ENCODE measurements around the gene C16orf82. TPM values are rescaled to one million over a fixed set of nuclear protein-coding genes. Genes with fewer than 3 reads are reported as not detected.

The C16orf82 gene
- not detected for total RNA-seq

DNA sequence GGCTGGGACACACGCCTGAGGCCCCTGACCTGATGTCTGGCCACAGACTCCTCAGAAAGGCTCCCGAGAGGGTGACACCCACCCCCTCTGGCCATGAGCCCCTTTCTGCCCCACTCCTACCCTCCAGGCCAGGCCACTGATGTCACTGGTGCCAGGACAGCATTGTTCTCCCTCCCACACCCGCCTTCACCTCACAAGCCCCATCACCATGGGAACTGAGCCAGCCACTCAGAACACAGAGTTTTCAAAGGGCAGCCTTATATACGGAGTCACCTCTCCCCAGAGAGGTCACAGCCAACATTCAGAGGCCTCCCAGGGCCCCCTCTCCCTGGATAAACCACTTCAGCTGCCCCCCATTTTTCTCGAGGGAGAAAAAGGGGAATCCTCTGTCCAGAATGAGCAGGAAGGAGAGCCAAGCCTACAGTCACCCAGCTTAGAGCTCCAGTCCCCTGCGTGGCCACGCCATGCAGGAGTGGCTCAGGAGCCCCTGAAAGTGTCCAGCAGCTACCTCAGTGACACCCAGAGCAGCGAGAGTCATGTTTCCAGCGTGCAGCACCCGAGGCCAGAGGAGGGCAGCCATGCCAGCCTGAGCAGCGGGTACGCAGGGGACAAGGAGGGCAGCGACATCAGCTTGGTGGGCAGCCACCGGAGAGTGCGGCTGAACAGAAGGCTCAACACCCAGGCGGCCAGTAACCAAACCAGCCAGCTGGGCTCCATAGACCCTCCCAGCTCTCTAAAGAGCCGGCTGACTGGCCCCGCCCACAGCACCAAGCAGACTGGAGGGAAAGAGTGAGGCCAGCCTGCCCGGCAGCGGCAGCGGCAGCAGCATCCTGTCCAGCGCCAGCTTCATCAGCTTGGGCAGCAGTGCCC is at the start of gene C16orf82:
Gene C16orf82, plus strand, starts transcription at position 260 of the 870 bp plus-strand sequence.
- ATAC-seq (no peak), DNase-seq (ENCODE audit: low spot score) (no peak)

DNA sequence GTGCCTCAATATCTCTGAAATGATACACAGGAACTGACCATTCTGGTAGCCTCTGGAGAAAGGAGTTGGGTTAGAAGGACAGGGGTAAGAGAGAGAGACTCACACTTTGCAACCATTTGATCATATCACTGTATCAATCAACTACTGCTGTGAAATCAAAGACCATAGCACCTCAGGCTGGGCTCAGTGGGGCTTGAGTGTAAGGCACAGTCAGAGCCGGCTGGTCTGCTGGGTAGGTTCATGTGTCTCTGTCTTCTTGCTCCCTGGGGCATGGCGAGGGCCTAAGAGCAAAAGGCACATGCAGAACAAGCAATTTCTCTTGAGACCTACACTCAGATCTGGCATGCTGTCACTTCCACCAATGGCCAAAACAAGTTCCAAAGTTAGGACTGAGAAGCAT is 46.7 kb upstream of the C16orf82 start:
- no peak for ATAC-seq
- no peak for DNase-seq (ENCODE audit: low spot score)

DNA sequence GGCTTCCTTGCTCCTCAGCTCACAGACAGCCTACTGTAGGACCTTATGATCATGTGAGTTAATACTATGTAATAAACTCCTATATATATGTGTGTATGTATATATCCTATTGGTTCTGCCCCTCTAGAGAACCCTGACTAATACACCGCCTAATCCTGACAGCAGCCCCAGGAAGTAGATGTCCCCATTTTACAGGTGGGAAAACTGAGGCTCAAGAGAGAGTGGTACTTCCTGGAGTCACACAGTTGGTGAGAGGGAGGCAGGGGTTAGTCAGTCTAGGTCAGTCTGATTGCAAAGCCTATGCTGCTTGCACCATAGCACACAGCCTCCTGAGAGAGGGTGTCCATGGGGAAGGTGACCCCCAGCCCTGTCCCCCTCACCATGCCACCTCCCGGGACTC is 42.7 kb upstream of the C16orf82 start:
- ATAC-seq, result no peak
- no peak for DNase-seq (ENCODE audit: low spot score)

DNA sequence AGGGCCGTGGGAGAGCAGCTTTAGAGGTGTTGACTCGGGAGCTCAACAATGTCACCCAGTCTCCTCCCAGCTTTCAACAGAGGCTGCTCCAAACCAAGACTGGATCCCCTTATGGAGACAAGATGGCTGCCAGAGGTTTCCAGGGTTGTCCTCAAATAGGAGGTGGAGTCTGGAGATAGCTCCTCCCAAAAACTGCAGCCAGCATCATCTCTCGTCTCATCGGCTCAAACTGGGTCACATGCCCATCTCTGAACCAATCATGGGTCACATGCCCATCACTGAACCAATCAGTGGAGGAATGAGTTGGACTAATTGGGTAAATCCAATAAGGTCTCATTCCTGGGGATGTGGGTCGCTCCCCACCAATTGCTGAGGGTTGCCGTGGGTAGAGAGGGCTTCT is 41.1 kb upstream of the C16orf82 start:
- ATAC-seq (no peak), DNase-seq (ENCODE audit: low spot score) (no peak)

DNA sequence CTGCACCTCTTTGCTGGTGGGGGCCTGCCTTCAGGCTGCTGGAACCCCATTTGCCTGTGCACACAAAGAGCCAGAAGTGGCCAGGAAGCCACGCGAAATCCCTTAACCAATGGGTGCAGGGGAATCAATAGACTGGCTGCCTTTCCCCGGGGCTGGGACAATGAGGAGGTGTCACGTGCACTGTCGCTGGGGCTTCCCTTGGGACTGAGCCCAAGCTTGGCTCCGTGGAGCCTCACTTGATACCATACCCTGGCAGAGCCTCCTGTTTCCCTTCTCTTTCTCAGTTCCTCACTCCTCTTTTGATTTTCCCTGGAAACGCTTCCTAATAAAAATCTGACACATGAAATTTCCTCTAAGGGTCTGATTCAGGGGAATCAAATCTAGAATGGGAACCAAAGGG is 38.8 kb upstream of the C16orf82 start:
- DNase-seq (ENCODE audit: low spot score), result no peak
- ATAC-seq, result no peak

DNA sequence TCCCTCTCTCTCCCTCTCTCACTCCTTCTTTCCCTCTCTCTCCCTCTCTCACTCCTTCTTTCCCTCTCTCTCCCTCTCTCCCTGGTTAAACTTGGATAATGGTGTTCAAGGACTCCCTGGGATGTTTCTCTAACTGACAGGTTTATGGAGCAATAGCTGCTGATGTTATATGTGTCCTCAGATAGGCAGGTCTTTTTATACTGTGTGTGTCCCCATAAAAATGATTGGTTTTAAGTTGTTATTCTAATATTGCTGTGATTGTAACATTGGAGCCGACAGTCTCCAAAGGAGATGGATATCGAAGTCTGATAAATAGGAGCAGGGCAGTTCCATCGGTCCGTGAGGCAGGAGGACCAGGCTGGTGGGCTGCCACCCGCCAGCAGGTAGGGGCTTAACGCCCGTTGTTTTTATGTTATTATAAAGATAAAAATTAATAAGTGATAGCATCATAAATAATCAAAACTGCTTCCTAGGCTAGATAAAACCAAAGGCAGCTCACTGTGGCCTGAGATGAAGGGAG is 38.1 kb upstream of the C16orf82 start:
- ATAC-seq (no peak), DNase-seq (ENCODE audit: low spot score) (no peak)

DNA sequence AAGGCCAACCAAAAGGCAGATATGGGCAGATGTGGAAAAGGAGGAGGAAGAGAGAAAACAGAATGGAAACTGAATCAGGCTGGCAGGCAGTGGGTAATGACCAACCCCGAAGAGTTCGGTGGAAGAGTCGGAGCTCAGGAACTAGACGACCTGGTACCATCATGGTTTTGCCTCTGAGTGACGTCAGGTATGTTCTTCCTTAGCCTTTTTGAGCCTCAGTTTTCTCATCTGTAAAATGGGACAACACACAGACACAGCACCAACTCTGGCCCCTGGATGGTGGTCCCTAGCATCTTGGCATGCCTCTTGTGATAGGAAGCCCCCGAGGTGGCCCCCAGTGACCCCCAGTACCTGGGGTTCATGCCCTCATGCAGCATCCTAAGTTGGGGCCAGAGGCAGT is 37.2 kb upstream of the C16orf82 start:
- ATAC-seq (no peak), DNase-seq (ENCODE audit: low spot score) (no peak)

DNA sequence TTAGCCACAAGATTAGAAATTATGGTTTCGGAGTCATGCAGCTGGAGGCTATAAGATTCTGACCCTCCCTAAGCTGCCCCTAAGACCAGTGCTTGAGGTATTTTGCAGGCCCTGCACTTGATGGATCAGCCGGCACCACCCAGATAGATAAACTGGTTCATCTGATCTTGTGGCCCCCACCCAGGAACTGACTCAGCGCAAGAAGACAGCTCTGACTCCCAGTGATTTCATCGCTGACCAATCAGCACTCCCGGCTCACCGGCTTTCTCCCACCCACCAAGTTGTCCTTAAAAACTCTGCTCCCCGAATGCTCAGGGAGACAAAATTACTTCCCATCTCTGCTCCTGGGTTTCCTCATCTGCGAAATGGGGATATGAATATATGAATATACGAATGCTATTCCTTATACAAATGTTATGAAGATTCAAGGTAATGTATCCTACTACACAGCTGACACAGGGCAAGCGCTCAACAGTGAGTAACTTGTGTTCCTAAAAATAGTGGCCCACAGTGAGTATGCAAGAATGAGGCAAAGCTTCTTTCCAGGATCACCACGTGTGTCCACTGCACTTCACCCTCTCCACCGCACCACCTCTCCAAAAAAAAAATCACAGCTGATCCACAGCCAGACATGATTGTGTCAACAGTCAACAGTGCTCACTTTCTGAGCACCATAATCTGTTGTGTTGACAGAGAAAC is 33.3 kb upstream of the C16orf82 start:
- DNase-seq (ENCODE audit: low spot score), result no peak
- no peak for ATAC-seq

DNA sequence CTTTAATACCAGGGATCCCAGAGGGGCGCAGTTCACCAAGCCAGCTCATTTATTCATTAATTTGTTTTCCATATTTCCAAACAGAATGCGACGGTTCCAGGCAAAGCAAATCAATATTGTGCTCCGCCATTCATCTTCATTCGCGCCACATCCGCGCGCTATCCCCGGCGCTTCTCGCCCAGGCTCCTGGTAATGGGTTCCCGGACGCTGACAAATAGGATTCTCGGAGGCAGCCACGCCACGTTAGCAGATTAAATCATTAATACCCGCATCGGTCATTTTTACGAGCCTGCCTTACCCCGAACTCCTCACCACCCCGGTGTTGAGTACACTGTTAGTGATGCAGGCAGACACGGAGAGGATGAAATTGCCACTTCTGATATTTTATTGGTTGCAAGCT is 26.0 kb upstream of the C16orf82 start:
- DNase-seq (ENCODE audit: low spot score) (no peak), ATAC-seq (no peak)

DNA sequence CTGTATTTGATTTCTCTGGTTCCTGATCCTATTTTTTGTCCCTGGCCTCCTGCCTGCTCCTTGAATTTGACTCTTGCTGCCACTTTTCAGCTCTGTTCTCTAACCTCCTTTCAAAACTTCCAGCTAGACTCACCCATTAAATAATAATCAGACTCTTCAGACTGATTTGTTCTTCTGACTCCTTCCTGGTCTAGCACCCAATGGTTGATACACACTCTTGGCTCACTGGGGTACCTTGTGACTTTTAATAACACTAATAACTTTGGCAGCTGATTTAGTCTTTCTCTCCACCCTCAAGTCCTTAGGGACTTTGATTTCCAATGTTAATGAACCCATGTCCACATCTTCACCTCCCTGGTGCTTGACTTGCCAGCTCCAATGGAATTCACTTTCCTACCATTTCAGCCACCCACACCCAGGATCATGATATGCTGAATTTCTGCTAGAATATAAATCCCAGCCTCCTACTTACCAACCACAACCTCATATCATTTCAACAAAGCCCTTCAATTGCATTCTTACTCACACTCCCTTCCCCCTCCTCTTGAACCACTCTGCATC is 19.7 kb upstream of the C16orf82 start:
- ATAC-seq (no peak), DNase-seq (ENCODE audit: low spot score) (no peak)

DNA sequence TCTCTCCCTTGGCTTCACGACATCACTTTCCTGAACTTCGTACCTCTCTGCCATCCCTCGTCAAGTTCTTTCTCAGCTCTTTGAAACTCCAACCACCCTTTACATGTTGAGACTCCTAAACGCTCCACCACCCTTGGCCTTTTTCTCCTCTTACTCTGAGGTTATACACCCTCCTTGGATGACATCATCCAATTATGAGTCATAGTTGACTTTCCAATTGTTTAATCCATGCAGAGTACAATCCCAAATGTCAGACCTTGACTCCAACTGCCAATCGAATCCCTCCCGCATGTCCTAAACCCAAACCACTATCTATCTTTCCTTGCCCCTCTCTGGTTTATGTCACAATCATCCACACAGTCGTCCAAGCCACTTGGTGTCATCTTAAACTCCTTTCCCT is 18.4 kb upstream of the C16orf82 start:
- ATAC-seq (no peak), DNase-seq (ENCODE audit: low spot score) (no peak)

DNA sequence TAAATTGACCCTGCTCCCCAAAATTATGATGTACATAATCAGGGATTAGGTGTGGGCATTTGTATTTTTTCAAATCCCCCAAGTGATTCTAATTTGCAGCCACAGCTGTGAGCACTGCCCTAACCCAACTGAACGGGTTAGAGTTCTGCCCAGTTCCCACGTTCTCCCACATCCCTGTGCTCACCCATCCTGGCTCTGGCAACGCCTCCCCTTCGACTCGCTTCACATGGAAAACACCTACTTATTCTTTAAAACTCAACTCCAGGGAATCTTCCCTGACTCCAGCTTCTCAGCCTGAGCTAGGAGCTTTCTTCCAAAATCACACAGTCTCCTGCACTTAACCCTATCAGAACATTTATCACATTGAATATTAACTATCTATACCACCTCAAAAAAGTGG is 17.6 kb upstream of the C16orf82 start:
- ATAC-seq (no peak), DNase-seq (ENCODE audit: low spot score) (no peak)

DNA sequence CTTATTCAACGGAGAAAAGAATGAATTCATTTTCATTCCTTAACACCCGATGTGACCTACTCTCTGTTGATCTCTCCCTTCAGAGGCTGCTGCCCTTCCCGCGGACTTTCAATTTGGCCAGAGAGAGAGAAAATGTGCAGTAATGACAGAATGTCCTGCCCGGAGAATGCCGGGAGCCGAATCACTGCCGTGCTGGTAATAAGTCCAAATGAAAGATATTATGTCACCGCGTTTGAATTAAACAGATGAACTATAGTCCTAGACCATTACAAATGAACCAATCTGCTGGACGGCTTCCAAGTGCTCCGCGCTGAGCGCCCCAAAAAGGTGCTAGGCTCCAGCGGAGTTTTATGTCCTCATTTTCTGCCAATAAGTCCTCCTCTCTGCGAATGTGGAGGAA is 14.7 kb upstream of the C16orf82 start:
- no peak for ATAC-seq
- no peak for DNase-seq (ENCODE audit: low spot score)

DNA sequence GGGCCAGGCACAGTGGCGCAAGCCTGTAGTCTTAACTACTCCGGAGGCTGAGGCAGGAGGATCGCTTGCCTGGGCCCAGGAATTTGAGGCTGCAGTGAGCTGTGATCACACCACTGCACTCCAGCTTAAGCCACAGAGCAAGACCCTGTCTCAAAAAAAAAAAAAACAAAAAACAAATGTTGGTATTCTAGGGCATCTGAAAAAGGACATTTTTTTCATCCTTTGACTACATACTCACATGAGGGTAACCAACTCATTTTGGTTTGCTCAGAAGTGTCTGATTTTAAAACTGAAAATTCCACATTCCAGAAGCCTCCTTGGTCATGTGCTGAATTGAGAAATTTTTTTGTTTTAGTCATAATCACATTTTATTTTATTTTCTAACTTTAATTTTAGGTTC is 12.7 kb upstream of the C16orf82 start:
- DNase-seq (ENCODE audit: low spot score) (no peak), ATAC-seq (no peak)

DNA sequence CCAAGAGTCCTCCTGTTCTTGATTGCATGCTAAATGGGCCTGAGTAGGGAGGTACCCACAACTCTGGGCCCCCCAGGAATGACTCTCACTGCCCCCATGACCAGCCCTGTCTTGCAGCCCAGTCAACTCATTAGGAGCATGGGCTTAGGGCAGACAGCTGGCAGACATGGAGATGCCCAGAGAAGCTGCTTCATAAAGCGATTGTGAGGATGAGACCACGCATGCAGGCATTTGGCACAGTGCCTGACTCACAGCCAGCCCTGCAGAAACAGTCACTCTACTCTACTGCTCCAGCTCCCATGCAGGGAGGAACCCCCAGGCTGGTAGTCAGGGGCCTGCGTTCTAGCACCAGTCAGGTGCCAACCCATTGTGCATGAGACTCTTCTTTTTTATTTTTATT is 8.4 kb upstream of the C16orf82 start:
- DNase-seq (ENCODE audit: low spot score) (no peak), ATAC-seq (no peak)

DNA sequence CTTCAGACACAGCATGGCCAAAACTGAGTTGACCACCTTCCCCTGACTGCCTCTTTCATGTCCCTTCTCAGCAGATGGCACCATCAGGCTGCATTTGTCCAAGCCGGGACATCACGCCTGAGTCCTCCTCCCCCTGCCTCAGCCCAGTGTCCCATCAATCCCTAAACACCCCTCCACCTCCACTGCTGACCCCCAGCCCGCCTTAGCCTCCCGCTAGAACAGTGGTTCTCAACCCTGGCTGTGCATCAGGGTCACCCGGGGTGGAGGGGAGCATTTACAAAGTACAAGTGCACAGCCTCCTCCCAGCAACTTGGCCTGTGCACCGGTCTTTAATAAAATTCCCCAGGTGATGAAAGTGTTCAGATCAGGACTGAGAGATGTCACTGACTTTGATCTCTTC is 4.0 kb downstream of the C16orf82 start:
- no peak for DNase-seq (ENCODE audit: low spot score)
- ATAC-seq, result no peak

DNA sequence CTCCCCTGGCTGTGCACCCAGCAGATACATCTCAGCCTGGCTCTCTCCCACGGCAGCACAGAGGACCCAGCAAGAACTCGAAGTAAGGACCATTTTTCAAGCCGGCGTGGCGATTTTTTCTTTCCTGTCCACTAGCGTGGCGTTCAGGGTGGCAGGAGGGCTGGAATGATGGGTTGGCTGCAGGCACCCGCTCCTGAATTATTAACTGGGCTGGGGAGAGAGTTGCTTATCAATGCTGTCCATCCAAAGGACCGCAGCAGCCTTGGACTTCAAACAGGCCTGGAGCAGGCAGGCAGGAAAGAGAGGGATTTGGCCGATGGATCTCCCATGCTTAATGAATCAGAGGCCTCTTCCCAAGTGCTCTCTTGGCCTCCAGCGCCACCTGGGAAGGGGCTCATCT is 7.0 kb downstream of the C16orf82 start:
- no peak for DNase-seq (ENCODE audit: low spot score)
- ATAC-seq, result no peak

DNA sequence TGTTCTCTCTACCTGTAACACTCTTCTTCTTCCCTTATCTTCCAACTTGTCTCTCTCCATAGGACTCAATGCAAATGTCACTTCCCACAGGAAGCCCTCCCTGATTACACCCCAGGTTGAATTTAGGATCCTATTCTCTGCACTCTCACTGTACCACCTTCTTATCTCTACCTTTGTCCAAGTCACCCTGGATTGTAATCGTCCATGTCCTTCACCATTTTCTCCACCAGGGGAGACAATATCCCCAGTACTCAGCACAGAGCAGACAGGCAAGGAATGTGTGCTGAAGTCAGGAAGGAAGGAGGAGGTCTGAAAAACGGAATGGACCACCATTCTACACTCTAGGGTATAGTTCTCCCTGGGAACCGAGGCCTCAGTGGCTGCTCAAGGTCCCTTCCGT is 14.2 kb downstream of the C16orf82 start:
- no peak for DNase-seq (ENCODE audit: low spot score)
- ATAC-seq, result peak; percentile 52

DNA sequence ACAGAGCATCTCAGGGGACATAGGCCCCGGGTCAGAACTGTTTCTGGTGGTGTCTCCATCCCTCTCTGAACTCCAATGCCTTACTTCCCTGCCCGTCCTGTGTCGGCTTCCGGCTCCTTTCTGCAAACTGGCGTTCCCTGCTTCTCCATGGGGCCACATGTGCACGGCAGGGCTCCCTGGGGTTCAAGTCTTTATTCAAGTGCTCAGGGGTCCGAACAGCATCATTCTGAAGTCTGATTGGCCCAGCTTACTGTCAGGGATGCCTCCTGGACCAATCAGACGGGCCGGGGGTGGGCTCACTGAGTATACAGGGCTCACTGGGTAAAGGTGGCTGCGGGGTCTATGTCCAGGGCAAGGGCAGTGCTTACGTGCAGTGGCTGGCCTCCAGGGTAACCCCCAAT is 17.1 kb downstream of the C16orf82 start:
- DNase-seq (ENCODE audit: low spot score), result no peak
- ATAC-seq, result no peak

DNA sequence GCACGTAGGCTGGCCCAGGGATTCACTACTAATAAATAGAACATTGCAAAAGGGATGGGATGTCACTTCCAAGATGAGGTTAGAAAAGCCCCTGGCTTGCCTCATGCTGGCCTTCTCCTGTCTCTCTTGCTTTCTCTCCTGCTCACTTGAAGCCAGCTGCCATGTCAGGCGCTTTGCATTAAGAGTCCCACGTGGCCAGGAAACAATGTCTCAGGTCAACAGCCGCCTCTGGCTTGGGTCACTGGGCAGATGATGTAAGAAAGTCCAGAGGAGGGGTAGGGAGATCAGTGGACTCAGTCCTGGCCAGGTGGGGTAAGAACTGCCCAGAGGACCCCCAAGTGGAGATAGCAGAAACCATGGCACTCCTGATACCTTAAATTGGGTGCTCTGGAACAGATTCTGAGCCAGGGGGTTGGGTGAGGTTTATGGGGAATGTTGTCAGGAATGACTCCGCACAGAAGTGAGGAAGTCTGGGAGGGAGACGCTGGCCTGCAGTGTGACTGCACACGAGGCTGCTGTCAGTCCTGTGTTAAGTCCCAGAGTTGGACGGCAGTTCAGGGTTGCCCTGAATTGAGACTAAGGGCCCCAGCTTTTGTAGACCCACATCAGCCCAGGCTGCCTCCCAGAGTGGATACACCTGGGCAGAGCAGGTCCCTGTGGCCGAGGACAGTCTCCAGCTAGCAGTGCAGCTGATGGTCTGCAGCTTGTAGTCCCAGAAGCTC is 17.7 kb downstream of the C16orf82 start:
- ATAC-seq (no peak), DNase-seq (ENCODE audit: low spot score) (no peak)

DNA sequence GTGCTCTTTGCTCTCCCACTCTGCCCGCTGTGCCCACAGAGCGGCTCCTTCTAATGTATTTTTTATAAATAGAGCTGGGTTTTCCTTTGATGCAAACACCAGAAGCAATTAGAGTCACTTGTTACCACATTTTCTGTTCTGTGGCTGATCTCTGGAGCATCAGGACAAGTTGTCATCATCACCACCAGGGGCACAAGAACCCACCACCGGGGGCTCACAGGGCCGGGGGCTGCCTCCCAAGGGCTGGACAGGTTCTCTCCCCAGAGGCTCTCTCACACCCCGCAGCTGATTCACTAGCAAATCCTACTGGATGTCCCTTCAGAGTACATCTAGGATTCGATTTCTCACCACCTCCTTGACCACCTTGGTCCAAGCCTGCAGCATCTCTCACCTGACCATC is 18.5 kb downstream of the C16orf82 start:
- ATAC-seq, result no peak
- no peak for DNase-seq (ENCODE audit: low spot score)

Data from left lobe of liver (tissue), 2 donors.